Neural cell (in vitro differentiated cells): ENCODE data around the gene NACC2. TPM values are rescaled to one million over a fixed set of nuclear protein-coding genes. Genes with fewer than 3 reads are reported as not detected.

Experiments
- H2AFZ ChIP-seq: fragments of 200-600, 300-800 bp; sonication (generic), shearing (Covaris generic); 2 replicates; pipeline ENCODE4 v1.6.0; 2014; ENCODE audit warnings: low read depth, mild to moderate bottlenecking, antibody characterized with exemption, low read length, moderate library complexity
- H3F3A ChIP-seq: fragments of 200-600 bp; shearing (Covaris generic); 2 replicates; pipeline ENCODE4 v1.6.1; 2016; ENCODE audit warnings: mild to moderate bottlenecking, moderate library complexity, mixed read lengths, antibody characterized with exemption, low read length; ENCODE audit not compliant: insufficient read depth, poor library complexity, severe bottlenecking
- H3K27ac ChIP-seq: fragments of 200-600, 300-800 bp; sonication (generic), shearing (Covaris generic); 2 replicates; pipeline ENCODE4 v1.5.1; 2014; ENCODE audit warnings: mild to moderate bottlenecking, low read length, moderate library complexity
- H3K27me3 ChIP-seq: fragments of 300-800, 200-600 bp; sonication (generic), shearing (Covaris generic); 2 replicates; pipeline ENCODE4 v1.6.0; 2014; ENCODE audit warnings: mild to moderate bottlenecking, low read depth, low read length, moderate library complexity; ENCODE audit not compliant: insufficient read depth
- H3K36me3 ChIP-seq: fragments of 300-800, 200-600 bp; sonication (generic), shearing (Covaris generic); 2 replicates; pipeline ENCODE4 v1.5.1; 2014; ENCODE audit warnings: mild to moderate bottlenecking, antibody characterized with exemption, low read length, moderate library complexity; ENCODE audit not compliant: insufficient read depth
- H3K4me2 ChIP-seq: fragments of 300-800, 200-600 bp; sonication (generic), shearing (Covaris generic); 2 replicates; pipeline ENCODE4 v1.6.0; 2014; ENCODE audit warnings: mild to moderate bottlenecking, low read length
- H3K4me3 ChIP-seq: fragments of 300-800, 200-600 bp; sonication (generic), shearing (Covaris generic); 2 replicates; pipeline ENCODE4 v1.5.1; 2014; ENCODE audit warnings: mild to moderate bottlenecking, low read length, moderate library complexity
- H3K79me2 ChIP-seq: fragments of 200-600 bp; shearing (Covaris generic); replicated peaks from 2 replicates; pipeline ENCODE4 v1.6.0; 2014; ENCODE audit warnings: mild to moderate bottlenecking, low read length, moderate library complexity; ENCODE audit not compliant: insufficient read depth
- H3K9ac ChIP-seq: fragments of 300-800, 200-600 bp; sonication (generic), shearing (Covaris generic); 2 replicates; pipeline ENCODE4 v1.6.1; 2016; ENCODE audit warnings: mild to moderate bottlenecking, low read length, mixed read lengths
- H3K9me2 ChIP-seq: fragments of 200-600 bp; shearing (Covaris generic); 2 replicates; pipeline ENCODE4 v1.6.1; 2016; ENCODE audit warnings: mild to moderate bottlenecking, low read length, mixed read lengths; ENCODE audit not compliant: insufficient read depth
- H3K9me3 ChIP-seq: fragments of 200-600, 300-800 bp; sonication (generic), shearing (Covaris generic); 2 replicates; pipeline ENCODE4 v1.6.1; 2016; ENCODE audit warnings: mild to moderate bottlenecking, mixed run types, low read length, moderate library complexity, mixed read lengths
- H4K20me1 ChIP-seq: fragments of 200-600 bp; shearing (Covaris generic); 2 replicates; pipeline ENCODE4 v1.6.1; 2016; ENCODE audit warnings: mild to moderate bottlenecking, mixed run types; ENCODE audit not compliant: insufficient read depth
- EP300 ChIP-seq: fragments of 450-650 bp; conservative IDR thresholded peaks from 2 replicates; pipeline ENCODE4 v1.6.1; 2014; ENCODE audit warnings: antibody characterized with exemption, mild to moderate bottlenecking, moderate library complexity; ENCODE audit not compliant: poor library complexity, severe bottlenecking
- EZH2 ChIP-seq: fragments of 200-600, 300-800 bp; shearing (Covaris generic), sonication (generic); IDR thresholded peaks from 2 replicates; pipeline ENCODE4 v1.6.1; 2014; ENCODE audit warnings: antibody characterized with exemption, low read length, borderline replicate concordance, mild to moderate bottlenecking; ENCODE audit not compliant: insufficient read depth, poor library complexity, severe bottlenecking
- MXI1 ChIP-seq: fragments of 450-650 bp; conservative IDR thresholded peaks from 2 replicates; pipeline ENCODE4 v1.6.1; 2014; ENCODE audit warnings: antibody characterized with exemption, mild to moderate bottlenecking; ENCODE audit not compliant: poor library complexity, severe bottlenecking
- POLR2AphosphoS5 ChIP-seq: IDR thresholded peaks from 2 replicates; pipeline ENCODE4 v1.6.1; 2012
- RAD21 ChIP-seq: fragments of 450-650 bp; conservative IDR thresholded peaks from 2 replicates; pipeline ENCODE4 v1.6.1; 2014; ENCODE audit warnings: antibody characterized with exemption, mild to moderate bottlenecking, moderate library complexity
- SMC3 ChIP-seq: fragments of 450-650 bp; conservative IDR thresholded peaks from 2 replicates; pipeline ENCODE4 v1.6.1; 2014; ENCODE audit warnings: antibody characterized with exemption, mild to moderate bottlenecking, moderate library complexity; ENCODE audit not compliant: poor library complexity
- TAF1 ChIP-seq: IDR thresholded peaks from 2 replicates; pipeline ENCODE4 v1.6.1; 2012; ENCODE audit warnings: low read depth
- polyA plus RNA-seq: library from polyadenylated mRNA; depleted of rRNA; stranded (reverse); fragments of >200 nt; gene quantifications from 2 replicates; pipeline ENCODE4 v1.2.3, GENCODE V29; 2014
- TF ChIP-seq, protein P1 (sequence below): IDR thresholded peaks from 2 replicates; pipeline ENCODE4 v1.6.1; 2012; ENCODE audit warnings: borderline replicate concordance
- TF ChIP-seq, protein P2 (sequence below): fragments of 450-650 bp; IDR thresholded peaks from 2 replicates; pipeline ENCODE4 v1.5.1; 2014; ENCODE audit warnings: antibody characterized with exemption, mild to moderate bottlenecking, moderate library complexity; ENCODE audit not compliant: poor library complexity, severe bottlenecking

Gene NACC2
- polyA plus RNA-seq, 1 donor from 2014 or later = 1.7 TPM

DNA sequence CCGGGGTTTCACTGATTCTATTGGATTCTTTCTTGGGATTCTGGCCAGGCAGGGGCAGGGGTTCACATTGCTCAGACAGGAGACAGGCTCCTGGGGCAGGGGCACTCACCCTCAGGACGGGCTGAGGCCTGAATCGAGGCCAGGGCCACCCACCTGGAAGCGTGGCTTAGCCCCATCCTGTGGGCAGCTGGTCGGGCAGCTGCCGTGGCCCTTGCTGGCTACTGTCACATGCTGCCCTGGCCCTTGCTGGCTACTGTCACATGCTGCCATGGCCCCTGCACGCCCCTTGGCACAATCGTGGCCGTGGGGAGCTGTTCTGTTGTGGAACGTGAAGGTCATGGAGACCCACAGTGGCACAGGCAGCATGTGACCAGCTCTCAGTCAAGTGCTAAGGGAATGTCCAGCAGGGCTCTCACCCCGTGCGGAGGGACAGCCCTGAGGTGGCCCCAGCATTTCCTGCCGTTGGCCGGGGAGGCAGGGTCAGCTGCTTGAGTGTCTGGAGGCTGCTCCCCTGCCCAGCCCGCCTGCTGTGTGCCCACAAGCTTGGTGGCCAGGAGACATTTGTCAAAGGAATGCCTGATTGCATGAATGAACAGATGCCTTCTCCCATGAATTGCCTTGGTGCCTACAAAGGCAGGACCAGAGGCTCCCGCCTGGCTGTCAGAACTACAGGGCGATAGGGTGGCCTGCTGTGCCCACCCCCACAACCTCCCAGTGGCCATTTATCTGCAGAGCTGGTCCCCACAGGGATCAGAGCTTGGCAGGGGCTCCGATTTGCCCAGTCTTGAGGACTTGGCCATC is 40.4 kb upstream of the NACC2 start:
- no peaks in the 10 kb centered on the region for H3K36me3 ChIP-seq
- H3K27ac ChIP-seq = no peak overlapping the region
- no peak overlapping the region for H3K4me2 ChIP-seq
- no peaks in the 10 kb centered on the region for H3K9me3 ChIP-seq
- H3K9me2 ChIP-seq = no peaks in the 10 kb centered on the region
- H3K27me3 ChIP-seq = peaks cover 19% of the 10 kb centered on the region
- no peak overlapping the region for H3K4me3 ChIP-seq
- H3F3A ChIP-seq = no peaks in the 10 kb centered on the region
- H3K79me2 ChIP-seq = no peaks in the 10 kb centered on the region
- H4K20me1 ChIP-seq = no peaks in the 10 kb centered on the region
- H3K9ac ChIP-seq = no peak overlapping the region
- no peak overlapping the region for H2AFZ ChIP-seq
- TF ChIP-seq POLR2AphosphoS5 (no peak), MXI1 (no peak), EZH2 (no peak), RAD21 (no peak), EP300 (no peak), SMC3 (no peak), TAF1 (no peak)
- TF ChIP-seq, protein P1, sequence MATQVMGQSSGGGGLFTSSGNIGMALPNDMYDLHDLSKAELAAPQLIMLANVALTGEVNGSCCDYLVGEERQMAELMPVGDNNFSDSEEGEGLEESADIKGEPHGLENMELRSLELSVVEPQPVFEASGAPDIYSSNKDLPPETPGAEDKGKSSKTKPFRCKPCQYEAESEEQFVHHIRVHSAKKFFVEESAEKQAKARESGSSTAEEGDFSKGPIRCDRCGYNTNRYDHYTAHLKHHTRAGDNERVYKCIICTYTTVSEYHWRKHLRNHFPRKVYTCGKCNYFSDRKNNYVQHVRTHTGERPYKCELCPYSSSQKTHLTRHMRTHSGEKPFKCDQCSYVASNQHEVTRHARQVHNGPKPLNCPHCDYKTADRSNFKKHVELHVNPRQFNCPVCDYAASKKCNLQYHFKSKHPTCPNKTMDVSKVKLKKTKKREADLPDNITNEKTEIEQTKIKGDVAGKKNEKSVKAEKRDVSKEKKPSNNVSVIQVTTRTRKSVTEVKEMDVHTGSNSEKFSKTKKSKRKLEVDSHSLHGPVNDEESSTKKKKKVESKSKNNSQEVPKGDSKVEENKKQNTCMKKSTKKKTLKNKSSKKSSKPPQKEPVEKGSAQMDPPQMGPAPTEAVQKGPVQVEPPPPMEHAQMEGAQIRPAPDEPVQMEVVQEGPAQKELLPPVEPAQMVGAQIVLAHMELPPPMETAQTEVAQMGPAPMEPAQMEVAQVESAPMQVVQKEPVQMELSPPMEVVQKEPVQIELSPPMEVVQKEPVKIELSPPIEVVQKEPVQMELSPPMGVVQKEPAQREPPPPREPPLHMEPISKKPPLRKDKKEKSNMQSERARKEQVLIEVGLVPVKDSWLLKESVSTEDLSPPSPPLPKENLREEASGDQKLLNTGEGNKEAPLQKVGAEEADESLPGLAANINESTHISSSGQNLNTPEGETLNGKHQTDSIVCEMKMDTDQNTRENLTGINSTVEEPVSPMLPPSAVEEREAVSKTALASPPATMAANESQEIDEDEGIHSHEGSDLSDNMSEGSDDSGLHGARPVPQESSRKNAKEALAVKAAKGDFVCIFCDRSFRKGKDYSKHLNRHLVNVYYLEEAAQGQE = no peak
- TF ChIP-seq, protein P2, sequence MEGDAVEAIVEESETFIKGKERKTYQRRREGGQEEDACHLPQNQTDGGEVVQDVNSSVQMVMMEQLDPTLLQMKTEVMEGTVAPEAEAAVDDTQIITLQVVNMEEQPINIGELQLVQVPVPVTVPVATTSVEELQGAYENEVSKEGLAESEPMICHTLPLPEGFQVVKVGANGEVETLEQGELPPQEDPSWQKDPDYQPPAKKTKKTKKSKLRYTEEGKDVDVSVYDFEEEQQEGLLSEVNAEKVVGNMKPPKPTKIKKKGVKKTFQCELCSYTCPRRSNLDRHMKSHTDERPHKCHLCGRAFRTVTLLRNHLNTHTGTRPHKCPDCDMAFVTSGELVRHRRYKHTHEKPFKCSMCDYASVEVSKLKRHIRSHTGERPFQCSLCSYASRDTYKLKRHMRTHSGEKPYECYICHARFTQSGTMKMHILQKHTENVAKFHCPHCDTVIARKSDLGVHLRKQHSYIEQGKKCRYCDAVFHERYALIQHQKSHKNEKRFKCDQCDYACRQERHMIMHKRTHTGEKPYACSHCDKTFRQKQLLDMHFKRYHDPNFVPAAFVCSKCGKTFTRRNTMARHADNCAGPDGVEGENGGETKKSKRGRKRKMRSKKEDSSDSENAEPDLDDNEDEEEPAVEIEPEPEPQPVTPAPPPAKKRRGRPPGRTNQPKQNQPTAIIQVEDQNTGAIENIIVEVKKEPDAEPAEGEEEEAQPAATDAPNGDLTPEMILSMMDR = no peak

DNA sequence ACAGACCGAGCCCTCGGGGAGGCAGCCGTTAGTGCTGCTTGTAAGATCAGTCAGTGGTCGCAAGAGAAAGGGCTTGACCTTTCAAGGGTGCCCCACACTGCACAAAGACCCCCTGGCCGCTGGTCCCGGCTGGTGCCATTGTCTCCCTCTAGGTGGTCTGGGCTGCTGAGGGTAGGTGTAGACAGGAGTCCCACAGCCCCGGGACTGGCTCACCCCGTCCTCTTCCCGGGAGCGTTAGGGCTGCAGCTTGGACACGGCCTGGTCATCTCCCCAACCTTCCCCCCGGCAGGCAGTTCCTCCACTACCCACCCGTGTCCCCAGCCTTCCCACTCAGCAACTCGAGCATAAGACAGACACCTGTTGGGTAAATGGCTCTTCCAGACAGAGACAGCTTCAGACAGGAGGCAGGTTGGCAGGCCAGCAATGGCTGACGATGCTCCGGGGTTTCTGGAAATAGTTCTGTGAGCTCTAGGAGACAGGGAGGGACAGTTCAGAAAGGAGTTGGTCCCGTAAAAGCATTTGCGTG is 38.9 kb upstream of the NACC2 start:
- no peaks in the 10 kb centered on the region for H3K36me3 ChIP-seq
- no peaks in the 10 kb centered on the region for H3F3A ChIP-seq
- H3K79me2 ChIP-seq = no peaks in the 10 kb centered on the region
- peak overlapping the region; percentile 67 for H3K4me3 ChIP-seq
- H3K9ac ChIP-seq = peak overlapping the region; percentile 57
- H3K4me2 ChIP-seq = no peak overlapping the region
- H3K9me3 ChIP-seq = no peaks in the 10 kb centered on the region
- no peaks in the 10 kb centered on the region for H3K9me2 ChIP-seq
- H3K27ac ChIP-seq = no peak overlapping the region
- peaks cover 19% of the 10 kb centered on the region for H3K27me3 ChIP-seq
- no peaks in the 10 kb centered on the region for H4K20me1 ChIP-seq
- H2AFZ ChIP-seq = no peak overlapping the region
- TF ChIP-seq EZH2 (no peak), TAF1 (no peak), EP300 (no peak), RAD21 (no peak), SMC3 (no peak)
- TF ChIP-seq, protein P1 = no peak
- TF ChIP-seq, protein P2 = no peak
